ENCODE measurements around the gene PCCA.
"Not testable (repeated sequence)": the region's sequence is repeated elsewhere in the genome, so short reads cannot be mapped to it uniquely, and the experiment has no call there.

PCCA gene

GRCh38 chr13:100088644-100089464 is at the start of gene PCCA:
PCCA (plus strand) TSS chr13:100089093; CDS start chr13:100089121, 28 bp downstream.
- peak; percentile 85 for DNase-seq

- DNase-seq = no peak
Observed at GRCh38 chr13:100039740-100040139, 49.2 kb upstream of the PCCA start.

- no peak for DNase-seq
Observed at GRCh38 chr13:100040196-100040595, 48.7 kb upstream of the PCCA start.

- DNase-seq = no peak
Observed at GRCh38 chr13:100044936-100045335, 44.0 kb upstream of the PCCA start.

GRCh38 chr13:100045355-100045754 is 43.5 kb upstream of the PCCA start:
- DNase-seq = no peak

- DNase-seq = no peak
Observed at GRCh38 chr13:100051070-100051469, 37.8 kb upstream of the PCCA start.

GRCh38 chr13:100059827-100060226 is 29.1 kb upstream of the PCCA start:
- DNase-seq = no peak

- no peak for DNase-seq
Observed at GRCh38 chr13:100063333-100063732, 25.6 kb upstream of the PCCA start.

- no peak for DNase-seq
Observed at GRCh38 chr13:100063906-100064305, 25.0 kb upstream of the PCCA start.

GRCh38 chr13:100068133-100068931 is 20.6 kb upstream of the PCCA start:
- no peak for DNase-seq

- DNase-seq = no peak
Observed at GRCh38 chr13:100069278-100069677, 19.6 kb upstream of the PCCA start.

GRCh38 chr13:100075700-100076587 is 12.9 kb upstream of the PCCA start:
- no peak for DNase-seq

- not testable (repeated sequence) for DNase-seq
Observed at GRCh38 chr13:100079003-100079402, 9.9 kb upstream of the PCCA start.

- DNase-seq = peak; percentile 75
Observed at GRCh38 chr13:100083401-100083800, 5.5 kb upstream of the PCCA start.

- DNase-seq = no peak
Observed at GRCh38 chr13:100088273-100088643, 635 bp upstream of the PCCA start.

- peak; percentile 30 for DNase-seq
Observed at GRCh38 chr13:100089465-100090032, 656 bp downstream of the PCCA start.

- no peak for DNase-seq
Observed at GRCh38 chr13:100090861-100091260, 2.0 kb downstream of the PCCA start.

GRCh38 chr13:100091391-100091790 is 2.5 kb downstream of the PCCA start:
- DNase-seq = no peak

GRCh38 chr13:100092273-100092672 is 3.4 kb downstream of the PCCA start:
- DNase-seq = not testable (repeated sequence)

GRCh38 chr13:100095498-100095897 is 6.6 kb downstream of the PCCA start:
- no peak for DNase-seq

- DNase-seq = no peak
Observed at GRCh38 chr13:100096526-100096925, 7.6 kb downstream of the PCCA start.

GRCh38 chr13:100097821-100098220 is 8.9 kb downstream of the PCCA start:
- no peak for DNase-seq
